WTC11 (cell line): ENCODE results near the gene RASGRP2. TPM values are rescaled to one million over a fixed set of nuclear protein-coding genes. Genes with fewer than 3 reads are reported as not detected.
A peak's percentile ranks its signal among the peaks of the same experiment; 100 is the strongest.

Experiments
- ATAC-seq: fragments of 200-7000 bp; cut with Tn5 transposase; 2 replicates; pipeline ENCODE4 v1.10.0; 2021; ENCODE audit warnings: mild to moderate bottlenecking, moderate library complexity
- CTCF ChIA-PET: fragments of 300-600 bp; sonication (Branson Sonifier 250); formaldehyde crosslinking; loops from one replicate; lab custom pipeline; 2021; ENCODE audit warnings: antibody characterized with exemption; lab: Charles Lee
- POLR2A ChIA-PET: fragments of 350-600 bp; sonication (Branson Sonifier 250); formaldehyde crosslinking; loops from one replicate; lab custom pipeline; 2021; ENCODE audit warnings: antibody characterized with exemption; lab: Charles Lee
- DNase-seq: peaks from one replicate; pipeline ENCODE4 v3.0.0; 2021; ENCODE audit warnings: low spot score
- H3K27ac Mint-ChIP-seq: 2 replicates; pipeline ENCODE4 v1.8.0; 2021; ENCODE audit warnings: mixed read lengths
- H3K27me3 Mint-ChIP-seq: 2 replicates; pipeline ENCODE4 v1.8.0; 2021; ENCODE audit warnings: low read depth, mild to moderate bottlenecking, moderate library complexity, mixed read lengths
- H3K36me3 Mint-ChIP-seq: 2 replicates; pipeline ENCODE4 v1.8.0; 2021; ENCODE audit warnings: mixed read lengths
- H3K4me1 Mint-ChIP-seq: 2 replicates; pipeline ENCODE4 v1.8.0; 2022; ENCODE audit warnings: mixed read lengths
- H3K4me3 Mint-ChIP-seq: 2 replicates; pipeline ENCODE4 v1.8.0; 2021; ENCODE audit warnings: mild to moderate bottlenecking, moderate library complexity, mixed read lengths
- H3K9me3 Mint-ChIP-seq: 2 replicates; pipeline ENCODE4 v1.8.0; 2021; ENCODE audit warnings: mixed read lengths
- ATF1 ChIP-seq: sonication (generic); formaldehyde crosslinking; IDR thresholded peaks from 2 replicates; pipeline ENCODE4 v1.8.1; 2023; ENCODE audit warnings: mild to moderate bottlenecking, moderate library complexity, missing genetic modification reagents
- CREB1 ChIP-seq: sonication (generic); formaldehyde crosslinking; IDR thresholded peaks from 2 replicates; pipeline ENCODE4 v1.8.0; 2023; ENCODE audit warnings: mild to moderate bottlenecking, missing genetic modification reagents
- ESRRA ChIP-seq: sonication (generic); formaldehyde crosslinking; IDR thresholded peaks from 2 replicates; pipeline ENCODE4 v1.8.1; 2022; ENCODE audit warnings: mild to moderate bottlenecking, missing genetic modification reagents, borderline replicate concordance
- ETV6 ChIP-seq: sonication (generic); formaldehyde crosslinking; IDR thresholded peaks from 2 replicates; pipeline ENCODE4 v1.8.1; 2022; ENCODE audit warnings: mild to moderate bottlenecking, missing genetic modification reagents
- FOXJ3 ChIP-seq: sonication (generic); formaldehyde crosslinking; IDR thresholded peaks from 2 replicates; pipeline ENCODE4 v1.9.0; 2021; ENCODE audit warnings: missing genetic modification reagents, mild to moderate bottlenecking, borderline replicate concordance
- GRHL2 ChIP-seq: fragments of 250-450 bp; sonication (Bioruptor Pico); IDR thresholded peaks from 2 replicates; pipeline ENCODE4 v1.8.0; 2022; ENCODE audit warnings: mild to moderate bottlenecking, moderate library complexity; ENCODE audit not compliant: insufficient replicate concordance, severe bottlenecking
- HMGA2 ChIP-seq: fragments of 250-450 bp; sonication (Bioruptor Pico); IDR thresholded peaks from 2 replicates; pipeline ENCODE4 v1.4.0; 2021; ENCODE audit warnings: mild to moderate bottlenecking, moderate library complexity
- JAZF1 ChIP-seq: fragments of 250-450 bp; sonication (Bioruptor Pico); IDR thresholded peaks from 2 replicates; pipeline ENCODE4 v1.9.0; 2021; ENCODE audit warnings: moderate library complexity, mild to moderate bottlenecking, inconsistent platforms
- KAT7 ChIP-seq: sonication (generic); formaldehyde crosslinking; IDR thresholded peaks from 2 replicates; pipeline ENCODE4 v1.8.1; 2023; ENCODE audit warnings: missing genetic modification reagents, mild to moderate bottlenecking, borderline replicate concordance
- MYBL2 ChIP-seq: sonication (generic); formaldehyde crosslinking; IDR thresholded peaks from 2 replicates; pipeline ENCODE4 v1.8.1; 2023; ENCODE audit warnings: mild to moderate bottlenecking, moderate library complexity, missing genetic modification reagents
- NFYB ChIP-seq: sonication (generic); formaldehyde crosslinking; conservative IDR thresholded peaks from 2 replicates; pipeline ENCODE4 v1.8.0; 2022; ENCODE audit warnings: low read depth, missing genetic modification reagents
- NR2C2 ChIP-seq: sonication (generic); formaldehyde crosslinking; IDR thresholded peaks from 2 replicates; pipeline ENCODE4 v1.8.0; 2022; ENCODE audit warnings: mild to moderate bottlenecking, missing genetic modification reagents
- NR3C1 ChIP-seq: sonication (generic); formaldehyde crosslinking; conservative IDR thresholded peaks from 2 replicates; pipeline ENCODE4 v1.8.1; 2023; ENCODE audit warnings: low read depth, mild to moderate bottlenecking, missing genetic modification reagents
- PRRX2 ChIP-seq: fragments of 250-450 bp; sonication (Bioruptor Pico); IDR thresholded peaks from 2 replicates; pipeline ENCODE4 v1.8.0; 2021; ENCODE audit warnings: mild to moderate bottlenecking
- TP53 ChIP-seq: sonication (generic); formaldehyde crosslinking; IDR thresholded peaks from 2 replicates; pipeline ENCODE4 v1.8.1; 2023; ENCODE audit warnings: mild to moderate bottlenecking, missing genetic modification reagents
- ZNF396 ChIP-seq: fragments of 250-450 bp; sonication (Bioruptor Pico); IDR thresholded peaks from 2 replicates; pipeline ENCODE4 v1.8.0; 2021; ENCODE audit warnings: mild to moderate bottlenecking, moderate library complexity, borderline replicate concordance
- ZNF416 ChIP-seq: fragments of 250-450 bp; sonication (Bioruptor Pico); IDR thresholded peaks from 2 replicates; pipeline ENCODE4 v1.9.0; 2021; ENCODE audit warnings: mild to moderate bottlenecking, inconsistent platforms
- ZNF423 ChIP-seq: fragments of 250-450 bp; sonication (Bioruptor Pico); IDR thresholded peaks from 2 replicates; pipeline ENCODE4 v2.1.2; 2022; ENCODE audit warnings: mild to moderate bottlenecking, moderate library complexity
- total RNA-seq: library from RNA; stranded (reverse); gene quantifications from 3 replicates; pipeline ENCODE4 v1.2.3, GENCODE V29; 2021
- TF ChIP-seq, protein P1 (sequence below): sonication (generic); formaldehyde crosslinking; IDR thresholded peaks from 2 replicates; pipeline ENCODE4 v1.8.1; 2022; ENCODE audit warnings: low read depth, missing genetic modification reagents, borderline replicate concordance
- TF ChIP-seq, protein P2 (sequence below): sonication (generic); formaldehyde crosslinking; conservative IDR thresholded peaks from 2 replicates; pipeline ENCODE4 v1.8.1; 2022; ENCODE audit warnings: mild to moderate bottlenecking, missing genetic modification reagents
- TF ChIP-seq, protein P3 (sequence below): sonication (generic); formaldehyde crosslinking; IDR thresholded peaks from 2 replicates; pipeline ENCODE4 v1.8.1; 2022; ENCODE audit warnings: low read depth, mild to moderate bottlenecking, moderate library complexity, missing genetic modification reagents, borderline replicate concordance
- TF ChIP-seq, protein P4 (sequence below): fragments of 250-450 bp; sonication (Bioruptor Pico); IDR thresholded peaks from 2 replicates; pipeline ENCODE4 v1.9.0; 2021; ENCODE audit warnings: moderate library complexity, mild to moderate bottlenecking, inconsistent platforms, borderline replicate concordance

The RASGRP2 gene
- total RNA-seq, 1 experiment from 2014 or later, result 31.9 TPM

DNA sequence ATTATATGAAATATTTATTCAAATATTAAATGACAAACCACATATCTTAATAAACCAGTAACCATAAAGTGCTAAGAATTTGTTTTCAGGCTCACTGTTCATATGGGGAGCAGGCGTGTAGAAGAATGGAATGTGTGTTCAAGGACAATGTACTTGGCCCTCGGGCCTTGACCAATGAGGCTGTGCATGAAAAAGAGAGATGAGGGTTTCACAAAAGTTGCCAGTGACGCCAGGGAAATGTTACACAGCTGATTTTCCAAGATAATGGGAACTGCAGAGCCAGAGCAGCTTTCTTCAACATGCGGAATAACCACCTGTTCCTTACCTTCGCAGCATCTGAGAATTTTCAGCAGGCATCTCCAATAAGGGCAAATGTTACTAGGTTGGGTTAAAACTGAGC lies 30.2 kb upstream of the RASGRP2 start:
- no peak for TF ChIP-seq ATF1 (CRISPR knock-in tag)
- no peak for TF ChIP-seq HMGA2 (CRISPR knock-in tag)
- TF ChIP-seq NR2C2 (CRISPR knock-in tag), result no peak
- no peak for TF ChIP-seq FOXJ3 (CRISPR knock-in tag)
- no peak for TF ChIP-seq ZNF416
- TF ChIP-seq ZNF423 (CRISPR knock-in tag), result no peak
- no peak for TF ChIP-seq KAT7 (CRISPR knock-in tag)
- TF ChIP-seq PRRX2, result no peak
- no peak for TF ChIP-seq ZNF396 (CRISPR knock-in tag)
- Mint-ChIP-seq H3K36me3 (peaks cover 82% of the 10 kb centered on the region), H3K4me3 (no peak overlapping the region), H3K27me3 (no peaks in the 10 kb centered on the region), H3K4me1 (peaks cover 23% of the 10 kb centered on the region), H3K9me3 (no peaks in the 10 kb centered on the region), H3K27ac (no peak overlapping the region)
- ChIA-PET CTCF (no interaction called here), POLR2A (interaction anchor here (0.7 kb wide), 1 partner anchor 13 kb away, joined by 3 read pairs; no protein-coding TSS in a partner anchor)
- DNase-seq, result no peak
- no peak for ATAC-seq

DNA sequence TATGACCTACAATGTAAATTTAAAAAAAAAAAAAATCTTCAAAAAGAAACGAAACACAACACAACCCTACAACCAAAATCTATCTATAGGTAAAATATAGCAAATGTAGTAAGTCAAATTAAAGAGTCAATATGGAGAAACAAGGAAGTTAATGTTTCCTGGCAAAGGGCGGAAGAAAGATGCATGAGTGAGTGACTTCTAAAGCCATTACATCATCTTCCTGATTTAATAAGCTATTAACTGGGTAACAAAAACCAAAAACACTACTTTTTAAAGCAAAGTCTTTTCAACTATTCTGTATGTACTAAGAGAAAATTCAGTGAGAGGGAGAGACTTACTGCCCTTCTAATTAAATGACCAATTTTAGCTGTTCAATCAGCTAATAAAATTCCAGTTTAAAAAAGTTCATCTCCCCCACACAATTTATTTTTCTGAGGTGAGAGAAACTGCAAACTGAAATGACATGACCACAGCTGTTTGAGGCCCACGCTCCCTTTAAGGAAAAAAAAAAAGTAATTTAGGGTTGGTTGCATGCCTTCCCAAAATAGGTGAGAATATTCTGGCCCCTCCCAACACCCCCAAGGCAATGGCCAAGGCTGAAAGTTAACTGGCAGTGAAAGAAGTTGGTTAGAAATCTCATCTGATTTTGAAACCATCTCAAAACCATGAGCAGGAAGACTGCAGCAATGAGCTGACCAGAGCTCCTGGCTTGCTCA lies 28.5 kb upstream of the RASGRP2 start:
- peak overlapping the region; percentile 79 for H3K27ac Mint-ChIP-seq
- DNase-seq (no peak), ATAC-seq (no peak)
- ChIA-PET CTCF (interaction anchor here (0.7 to 1.7 kb wide), 3 partner anchors 13 to 116 kb away, joined by 3 to 4 read pairs (median 3); partner anchors contain the start of gene PYGM), POLR2A (interaction anchor here (0.7 kb wide), 1 partner anchor 733 kb away, joined by 4 read pairs; no protein-coding TSS in a partner anchor)
- TF ChIP-seq MYBL2 (no peak), NR3C1 (no peak), ETV6 (CRISPR knock-in tag) (no peak), CREB1 (no peak), ATF1 (CRISPR knock-in tag) (no peak), PRRX2 (no peak), NFYB (CRISPR knock-in tag) (no peak)
- TF ChIP-seq, protein P1, sequence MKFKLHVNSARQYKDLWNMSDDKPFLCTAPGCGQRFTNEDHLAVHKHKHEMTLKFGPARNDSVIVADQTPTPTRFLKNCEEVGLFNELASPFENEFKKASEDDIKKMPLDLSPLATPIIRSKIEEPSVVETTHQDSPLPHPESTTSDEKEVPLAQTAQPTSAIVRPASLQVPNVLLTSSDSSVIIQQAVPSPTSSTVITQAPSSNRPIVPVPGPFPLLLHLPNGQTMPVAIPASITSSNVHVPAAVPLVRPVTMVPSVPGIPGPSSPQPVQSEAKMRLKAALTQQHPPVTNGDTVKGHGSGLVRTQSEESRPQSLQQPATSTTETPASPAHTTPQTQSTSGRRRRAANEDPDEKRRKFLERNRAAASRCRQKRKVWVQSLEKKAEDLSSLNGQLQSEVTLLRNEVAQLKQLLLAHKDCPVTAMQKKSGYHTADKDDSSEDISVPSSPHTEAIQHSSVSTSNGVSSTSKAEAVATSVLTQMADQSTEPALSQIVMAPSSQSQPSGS (CRISPR knock-in tag), result no peak
- TF ChIP-seq, protein P2, sequence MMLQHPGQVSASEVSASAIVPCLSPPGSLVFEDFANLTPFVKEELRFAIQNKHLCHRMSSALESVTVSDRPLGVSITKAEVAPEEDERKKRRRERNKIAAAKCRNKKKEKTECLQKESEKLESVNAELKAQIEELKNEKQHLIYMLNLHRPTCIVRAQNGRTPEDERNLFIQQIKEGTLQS (CRISPR knock-in tag), result no peak
- TF ChIP-seq, protein P3, sequence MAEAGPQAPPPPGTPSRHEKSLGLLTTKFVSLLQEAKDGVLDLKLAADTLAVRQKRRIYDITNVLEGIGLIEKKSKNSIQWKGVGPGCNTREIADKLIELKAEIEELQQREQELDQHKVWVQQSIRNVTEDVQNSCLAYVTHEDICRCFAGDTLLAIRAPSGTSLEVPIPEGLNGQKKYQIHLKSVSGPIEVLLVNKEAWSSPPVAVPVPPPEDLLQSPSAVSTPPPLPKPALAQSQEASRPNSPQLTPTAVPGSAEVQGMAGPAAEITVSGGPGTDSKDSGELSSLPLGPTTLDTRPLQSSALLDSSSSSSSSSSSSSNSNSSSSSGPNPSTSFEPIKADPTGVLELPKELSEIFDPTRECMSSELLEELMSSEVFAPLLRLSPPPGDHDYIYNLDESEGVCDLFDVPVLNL, result no peak
- H3K4me1 Mint-ChIP-seq, result peaks cover 30% of the 10 kb centered on the region
- H3K27me3 Mint-ChIP-seq, result no peaks in the 10 kb centered on the region
- peaks cover 98% of the 10 kb centered on the region for H3K36me3 Mint-ChIP-seq
- H3K9me3 Mint-ChIP-seq, result no peaks in the 10 kb centered on the region
- H3K4me3 Mint-ChIP-seq, result no peak overlapping the region

DNA sequence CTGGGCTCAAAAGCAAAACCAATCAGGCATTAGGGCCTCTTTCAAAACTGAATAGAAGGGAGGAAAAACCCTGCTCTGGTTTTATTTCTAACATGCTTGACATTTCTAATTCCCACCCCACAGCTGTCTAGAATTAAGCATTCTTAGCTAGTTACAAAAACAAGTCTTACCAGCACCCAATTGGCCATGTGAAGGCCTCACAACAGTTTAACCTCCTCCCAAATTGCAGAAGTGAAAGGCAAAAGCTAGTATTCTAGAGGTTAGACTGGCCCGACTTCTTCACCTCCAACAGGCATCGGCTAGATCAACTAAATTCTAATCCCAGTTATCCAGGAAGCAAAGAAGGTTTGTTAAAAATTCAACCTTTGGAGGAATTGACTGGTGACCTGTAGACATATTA lies 27.9 kb upstream of the RASGRP2 start:
- Mint-ChIP-seq H3K36me3 (peaks cover 98% of the 10 kb centered on the region), H3K4me1 (peaks cover 30% of the 10 kb centered on the region), H3K9me3 (no peaks in the 10 kb centered on the region), H3K27ac (peak overlapping the region; percentile 52), H3K27me3 (no peaks in the 10 kb centered on the region), H3K4me3 (no peak overlapping the region)
- ATAC-seq (no peak), DNase-seq (no peak)
- ChIA-PET POLR2A (interaction anchor here (0.5 kb wide), 1 partner anchor 215 kb away, joined by 5 read pairs; no protein-coding TSS in a partner anchor), CTCF (interaction anchor here (1.2 to 1.7 kb wide), 2 partner anchors 83 to 116 kb away, joined by 3 to 4 read pairs; no protein-coding TSS in a partner anchor)
- no peak for TF ChIP-seq GRHL2 (CRISPR knock-in tag)
- no peak for TF ChIP-seq FOXJ3 (CRISPR knock-in tag)
- no peak for TF ChIP-seq JAZF1 (CRISPR knock-in tag)
- TF ChIP-seq, protein P1 (CRISPR knock-in tag), result no peak
- TF ChIP-seq TP53 (CRISPR knock-in tag), result no peak
- TF ChIP-seq, protein P3, result no peak
- TF ChIP-seq, protein P4, sequence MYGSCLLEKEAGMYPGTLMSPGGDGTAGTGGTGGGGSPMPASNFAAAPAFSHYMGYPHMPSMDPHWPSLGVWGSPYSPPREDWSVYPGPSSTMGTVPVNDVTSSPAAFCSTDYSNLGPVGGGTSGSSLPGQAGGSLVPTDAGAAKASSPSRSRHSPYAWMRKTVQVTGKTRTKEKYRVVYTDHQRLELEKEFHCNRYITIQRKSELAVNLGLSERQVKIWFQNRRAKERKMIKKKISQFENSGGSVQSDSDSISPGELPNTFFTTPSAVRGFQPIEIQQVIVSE, result no peak
- no peak for TF ChIP-seq ESRRA (CRISPR knock-in tag)
- no peak for TF ChIP-seq KAT7 (CRISPR knock-in tag)
